Measurements from ENCODE around the gene FSTL4. TPM values are rescaled to one million over a fixed set of nuclear protein-coding genes. Genes with fewer than 3 reads are reported as not detected.

The FSTL4 gene
- polyA plus RNA-seq, 1 of the 3 experiments (the other 2 are of a cell fraction), result not detected

- H3K9me3 ChIP-seq, result no peaks in the 10 kb centered on the region
- H2AFZ ChIP-seq (ENCODE audit: low read depth), result peak overlapping the region; percentile 48
- peak overlapping the region; percentile 62; the same call in 1 of the 2 replicates for H3K4me2 ChIP-seq
- ChIA-PET POLR2A (no interaction called here), CTCF (interaction anchor here (1.2 kb wide), 2 partner anchors 16 to 47 kb away, joined by 3 to 4 read pairs; no protein-coding TSS in a partner anchor)
- no peaks in the 10 kb centered on the region for H3K27me3 ChIP-seq (ENCODE audit: insufficient read depth)
- no peaks in the 10 kb centered on the region for H4K20me1 ChIP-seq (ENCODE audit: insufficient read depth)
- DNase-seq, result peak; percentile 45
- H3K9me2 ChIP-seq, result no peaks in the 10 kb centered on the region
- H3K27ac ChIP-seq (ENCODE audit: low read depth in 2 of 2, low read length in 1 of 2), result peak overlapping the region in 1 of 2 experiments; percentile 80; a peak in 2 of 4 replicates
- no peak overlapping the region for H3K4me3 ChIP-seq (ENCODE audit: low read depth in 2 of 2, low read length in 1 of 2)
- H3F3A ChIP-seq (replicated peaks; ENCODE audit: insufficient read depth), result peaks cover 4% of the 10 kb centered on the region
- no peaks in the 10 kb centered on the region for H3K36me3 ChIP-seq (replicated peaks in 1 of 2; ENCODE audit: control insufficient read depth in 1 of 2, insufficient read depth in 2 of 2, low read length in 1 of 2)
- H3K4me1 ChIP-seq (ENCODE audit: control insufficient read depth in 1 of 2, insufficient read depth in 2 of 2, low read depth in 1 of 2, low read length in 1 of 2), result peaks cover 11 to 14% of the 10 kb centered on the region in 2 experiments; a peak in 2 of 4 replicates
- WGBS (ENCODE audit: low lambda C conversion rate), result 32% methylated on average over 8 of the region's 9 CpGs
- H3K9ac ChIP-seq, result no peak overlapping the region
- no peaks in the 10 kb centered on the region for H3K79me2 ChIP-seq (ENCODE audit: insufficient read depth)
- TF ChIP-seq, protein P1, sequence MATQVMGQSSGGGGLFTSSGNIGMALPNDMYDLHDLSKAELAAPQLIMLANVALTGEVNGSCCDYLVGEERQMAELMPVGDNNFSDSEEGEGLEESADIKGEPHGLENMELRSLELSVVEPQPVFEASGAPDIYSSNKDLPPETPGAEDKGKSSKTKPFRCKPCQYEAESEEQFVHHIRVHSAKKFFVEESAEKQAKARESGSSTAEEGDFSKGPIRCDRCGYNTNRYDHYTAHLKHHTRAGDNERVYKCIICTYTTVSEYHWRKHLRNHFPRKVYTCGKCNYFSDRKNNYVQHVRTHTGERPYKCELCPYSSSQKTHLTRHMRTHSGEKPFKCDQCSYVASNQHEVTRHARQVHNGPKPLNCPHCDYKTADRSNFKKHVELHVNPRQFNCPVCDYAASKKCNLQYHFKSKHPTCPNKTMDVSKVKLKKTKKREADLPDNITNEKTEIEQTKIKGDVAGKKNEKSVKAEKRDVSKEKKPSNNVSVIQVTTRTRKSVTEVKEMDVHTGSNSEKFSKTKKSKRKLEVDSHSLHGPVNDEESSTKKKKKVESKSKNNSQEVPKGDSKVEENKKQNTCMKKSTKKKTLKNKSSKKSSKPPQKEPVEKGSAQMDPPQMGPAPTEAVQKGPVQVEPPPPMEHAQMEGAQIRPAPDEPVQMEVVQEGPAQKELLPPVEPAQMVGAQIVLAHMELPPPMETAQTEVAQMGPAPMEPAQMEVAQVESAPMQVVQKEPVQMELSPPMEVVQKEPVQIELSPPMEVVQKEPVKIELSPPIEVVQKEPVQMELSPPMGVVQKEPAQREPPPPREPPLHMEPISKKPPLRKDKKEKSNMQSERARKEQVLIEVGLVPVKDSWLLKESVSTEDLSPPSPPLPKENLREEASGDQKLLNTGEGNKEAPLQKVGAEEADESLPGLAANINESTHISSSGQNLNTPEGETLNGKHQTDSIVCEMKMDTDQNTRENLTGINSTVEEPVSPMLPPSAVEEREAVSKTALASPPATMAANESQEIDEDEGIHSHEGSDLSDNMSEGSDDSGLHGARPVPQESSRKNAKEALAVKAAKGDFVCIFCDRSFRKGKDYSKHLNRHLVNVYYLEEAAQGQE (IDR thresholded peaks at IDR 0.05; ENCODE audit: low read depth, low read length), result no peak
- TF ChIP-seq NFIC (IDR thresholded peaks at IDR 0.05; ENCODE audit: borderline replicate concordance) (peak; percentile 74), FOSL2 (IDR thresholded peaks at IDR 0.05; ENCODE audit: borderline replicate concordance, low read depth) (peak; percentile 100), JUND (IDR thresholded peaks at IDR 0.05) (peak; percentile 99), MAX (IDR thresholded peaks at IDR 0.05; ENCODE audit: low read depth) (peak; percentile 84), YY1 (IDR thresholded peaks at IDR 0.05; ENCODE audit: low read depth) (no peak), EP300 (IDR thresholded peaks at IDR 0.05; ENCODE audit: borderline replicate concordance in 1 of 2, low read depth in 1 of 2, low read length in 1 of 2) (peak in 1 of 2 experiments; percentile 63; a peak in 1 of 4 replicates), MEF2A (IDR thresholded peaks at IDR 0.05; ENCODE audit: borderline replicate concordance, low read depth) (no peak; the same call in 1 of the 2 replicates), PBX3 (IDR thresholded peaks at IDR 0.05) (peak; percentile 36; the same call in 1 of the 2 replicates), MXI1 (IDR thresholded peaks at IDR 0.05; ENCODE audit: low read depth, low read length) (no peak), TCF12 (IDR thresholded peaks at IDR 0.05) (peak; percentile 84), RXRA (IDR thresholded peaks at IDR 0.05; ENCODE audit: borderline replicate concordance, low read depth) (peak; percentile 60; the same call in 1 of the 2 replicates), RFX5 (IDR thresholded peaks at IDR 0.05; ENCODE audit: low read length) (no peak), IRF3 (IDR thresholded peaks at IDR 0.05; ENCODE audit: low read depth, low read length) (no peak), CHD2 (IDR thresholded peaks at IDR 0.05; ENCODE audit: low read length, partially characterized antibody) (no peak), GATA2 (CRISPR knock-in tag; IDR thresholded peaks at IDR 0.05) (no peak), TEAD4 (IDR thresholded peaks at IDR 0.05; ENCODE audit: borderline replicate concordance, insufficient read depth) (peak; percentile 56; the same call in 1 of the 2 replicates), SIN3A (IDR thresholded peaks at IDR 0.05; ENCODE audit: borderline replicate concordance, low read depth, low read length) (no peak), POLR2AphosphoS5 (IDR thresholded peaks at IDR 0.05; ENCODE audit: low read depth, low read length) (peak; percentile 60; the same call in 1 of the 2 replicates), FOXM1 (IDR thresholded peaks at IDR 0.05; ENCODE audit: low read depth) (no peak), FOXJ3 (CRISPR knock-in tag; IDR thresholded peaks at IDR 0.05) (no peak), TAF1 (IDR thresholded peaks at IDR 0.05; ENCODE audit: borderline replicate concordance, low read depth, low read length) (no peak)
- TF ChIP-seq, protein P2, sequence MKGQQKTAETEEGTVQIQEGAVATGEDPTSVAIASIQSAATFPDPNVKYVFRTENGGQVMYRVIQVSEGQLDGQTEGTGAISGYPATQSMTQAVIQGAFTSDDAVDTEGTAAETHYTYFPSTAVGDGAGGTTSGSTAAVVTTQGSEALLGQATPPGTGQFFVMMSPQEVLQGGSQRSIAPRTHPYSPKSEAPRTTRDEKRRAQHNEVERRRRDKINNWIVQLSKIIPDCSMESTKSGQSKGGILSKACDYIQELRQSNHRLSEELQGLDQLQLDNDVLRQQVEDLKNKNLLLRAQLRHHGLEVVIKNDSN (IDR thresholded peaks at IDR 0.05; ENCODE audit: borderline replicate concordance, low read depth), result peak; percentile 77; the same call in 1 of the 2 replicates
- TF ChIP-seq, protein P3, sequence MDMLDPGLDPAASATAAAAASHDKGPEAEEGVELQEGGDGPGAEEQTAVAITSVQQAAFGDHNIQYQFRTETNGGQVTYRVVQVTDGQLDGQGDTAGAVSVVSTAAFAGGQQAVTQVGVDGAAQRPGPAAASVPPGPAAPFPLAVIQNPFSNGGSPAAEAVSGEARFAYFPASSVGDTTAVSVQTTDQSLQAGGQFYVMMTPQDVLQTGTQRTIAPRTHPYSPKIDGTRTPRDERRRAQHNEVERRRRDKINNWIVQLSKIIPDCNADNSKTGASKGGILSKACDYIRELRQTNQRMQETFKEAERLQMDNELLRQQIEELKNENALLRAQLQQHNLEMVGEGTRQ (IDR thresholded peaks at IDR 0.05; ENCODE audit: borderline replicate concordance, low read depth, low read length), result no peak
Observed at GRCh38 chr5:133240425-133241091, 371.8 kb downstream of the FSTL4 start.

Data from SK-N-SH (cell line).